Thoracic aorta (tissue), 2 donors: Measurements from ENCODE around the gene PPARA. TPM values are rescaled to one million over a fixed set of nuclear protein-coding genes. Genes with fewer than 3 reads are reported as not detected.

Experiments
- ATAC-seq: fragments of 150-250 bp; one replicate; pipeline ENCODE4 v1.8.0; 2017; ENCODE audit warnings: low read depth; ENCODE audit not compliant: insufficient number of reproducible peaks, low FRiP score
- DNase-seq: peaks from one replicate; pipeline ENCODE4 v3.0.0-alpha.2; 2020; ENCODE audit warnings: low spot score
- H3K27ac ChIP-seq, 2 donors: fragments of 200-600 bp; sonication (generic); 1 replicate in 1 of 2; 2 replicates in 1 of 2; pipeline ENCODE4 v1.5.1; 2016; ENCODE audit warnings: mild to moderate bottlenecking in 2 of 2, moderate library complexity in 2 of 2
- H3K27me3 ChIP-seq: fragments of 200-600 bp; sonication (generic); replicated peaks from 2 replicates; pipeline ENCODE4 v1.6.0; 2016; ENCODE audit warnings: mild to moderate bottlenecking; ENCODE audit not compliant: insufficient read depth
- H3K36me3 ChIP-seq: fragments of 200-600 bp; sonication (generic); one replicate; pipeline ENCODE4 v1.5.1; 2016
- H3K4me1 ChIP-seq, 2 donors: fragments of 200-600 bp; sonication (generic); 1 replicate in 1 of 2; 2 replicates in 1 of 2; pipeline versions ENCODE4 v1.5.1 to v1.6.0; 2016; ENCODE audit warnings: low read depth in 2 of 2, mild to moderate bottlenecking in 1 of 2; ENCODE audit not compliant: control insufficient read depth in 1 of 2
- H3K4me3 ChIP-seq: fragments of 200-600 bp; sonication (generic); 2 replicates; pipeline ENCODE4 v1.5.1; 2016; ENCODE audit warnings: mild to moderate bottlenecking
- H3K9me3 ChIP-seq: fragments of 200-600 bp; sonication (generic); 2 replicates; pipeline ENCODE4 v1.5.1; 2016
- total RNA-seq, 2 donors: library from RNA; depleted of rRNA; stranded (reverse); fragments of >200 nt; gene quantifications; one replicate each; pipeline versions ENCODE4 v1.1.0 to v1.2.3, GENCODE V29; 2016
- TF ChIP-seq, protein P1 (sequence below): fragments of 200-600 bp; sonication (generic); IDR thresholded peaks from one replicate; pipeline ENCODE4 v1.5.1; 2019; ENCODE audit warnings: antibody characterized with exemption

The PPARA gene
- total RNA-seq, 2 donors from 2014 or later, result 21.9 to 67.8 TPM

DNA sequence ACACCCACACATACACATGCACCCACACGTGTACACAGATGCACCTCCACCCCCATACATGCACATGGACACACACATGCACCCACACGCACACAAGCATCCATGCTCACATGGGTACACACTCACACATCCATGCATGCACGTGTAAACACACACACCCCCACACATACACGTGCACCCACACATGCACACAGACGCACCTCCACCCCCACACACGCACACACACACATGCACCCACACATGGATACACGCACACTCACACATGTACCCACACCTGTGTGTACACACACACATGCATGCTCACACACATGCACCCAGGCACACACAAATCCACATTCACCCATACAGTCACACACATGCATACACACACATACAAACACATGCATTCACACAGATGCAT lies 75.3 kb downstream of the PPARA start:
- H3K36me3 ChIP-seq, result peaks cover 8% of the 10 kb centered on the region
- TF ChIP-seq, protein P1, sequence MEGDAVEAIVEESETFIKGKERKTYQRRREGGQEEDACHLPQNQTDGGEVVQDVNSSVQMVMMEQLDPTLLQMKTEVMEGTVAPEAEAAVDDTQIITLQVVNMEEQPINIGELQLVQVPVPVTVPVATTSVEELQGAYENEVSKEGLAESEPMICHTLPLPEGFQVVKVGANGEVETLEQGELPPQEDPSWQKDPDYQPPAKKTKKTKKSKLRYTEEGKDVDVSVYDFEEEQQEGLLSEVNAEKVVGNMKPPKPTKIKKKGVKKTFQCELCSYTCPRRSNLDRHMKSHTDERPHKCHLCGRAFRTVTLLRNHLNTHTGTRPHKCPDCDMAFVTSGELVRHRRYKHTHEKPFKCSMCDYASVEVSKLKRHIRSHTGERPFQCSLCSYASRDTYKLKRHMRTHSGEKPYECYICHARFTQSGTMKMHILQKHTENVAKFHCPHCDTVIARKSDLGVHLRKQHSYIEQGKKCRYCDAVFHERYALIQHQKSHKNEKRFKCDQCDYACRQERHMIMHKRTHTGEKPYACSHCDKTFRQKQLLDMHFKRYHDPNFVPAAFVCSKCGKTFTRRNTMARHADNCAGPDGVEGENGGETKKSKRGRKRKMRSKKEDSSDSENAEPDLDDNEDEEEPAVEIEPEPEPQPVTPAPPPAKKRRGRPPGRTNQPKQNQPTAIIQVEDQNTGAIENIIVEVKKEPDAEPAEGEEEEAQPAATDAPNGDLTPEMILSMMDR, result no peak
- DNase-seq, result no peak
- no peaks in the 10 kb centered on the region for H3K4me1 ChIP-seq
- H3K27ac ChIP-seq, result no peak overlapping the region
- no peaks in the 10 kb centered on the region for H3K27me3 ChIP-seq
- no peak for ATAC-seq
- H3K9me3 ChIP-seq, result no peaks in the 10 kb centered on the region
- no peak overlapping the region for H3K4me3 ChIP-seq

DNA sequence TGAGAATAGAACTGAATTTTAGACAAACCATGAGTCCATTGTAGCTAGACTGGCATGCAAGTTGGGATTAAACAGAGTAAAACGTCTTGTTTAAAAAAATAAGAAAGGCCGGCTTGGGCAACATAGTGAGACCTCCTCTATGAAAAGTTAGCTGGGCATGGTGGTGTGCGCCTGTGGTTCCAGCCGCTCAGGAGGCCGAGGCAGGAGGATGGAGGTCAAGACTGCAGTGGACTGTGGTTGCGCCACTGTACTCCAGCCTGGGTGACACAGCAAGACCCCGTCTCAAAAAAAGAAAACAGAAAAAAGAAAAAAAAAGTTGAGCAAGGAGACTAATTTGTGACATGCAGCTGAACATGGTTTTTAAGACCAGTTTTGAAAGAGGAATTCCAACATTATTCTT lies 76.3 kb downstream of the PPARA start:
- Histone ChIP-seq H3K9me3 (no peaks in the 10 kb centered on the region), H3K36me3 (no peaks in the 10 kb centered on the region), H3K4me1 (no peaks in the 10 kb centered on the region), H3K4me3 (no peak overlapping the region), H3K27me3 (no peaks in the 10 kb centered on the region), H3K27ac (no peak overlapping the region)
- ATAC-seq (no peak), DNase-seq (no peak)
- TF ChIP-seq, protein P1, result no peak

DNA sequence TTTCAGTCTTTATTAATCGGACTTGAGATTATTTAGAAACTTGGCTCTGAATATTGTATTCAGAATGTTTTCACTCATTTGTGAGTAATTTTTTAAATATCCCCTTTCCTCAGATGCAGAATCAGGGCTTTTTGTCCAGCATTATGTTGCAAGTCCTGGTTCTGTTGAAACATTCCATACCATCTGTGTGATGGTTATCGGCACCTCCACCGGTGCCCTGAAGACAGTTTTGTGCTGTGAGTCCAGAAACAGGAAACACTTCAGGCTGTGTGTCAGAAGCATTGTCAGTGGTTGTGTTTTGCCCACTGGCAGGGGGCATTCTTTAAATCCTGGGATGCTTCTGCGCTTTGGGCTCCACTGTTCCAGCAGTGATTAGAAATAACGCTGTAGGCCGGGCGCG lies 79.4 kb downstream of the PPARA start:
- DNase-seq, result no peak
- H3K27ac ChIP-seq, result no peak overlapping the region
- H3K9me3 ChIP-seq, result no peaks in the 10 kb centered on the region
- H3K4me3 ChIP-seq, result no peak overlapping the region
- no peaks in the 10 kb centered on the region for H3K36me3 ChIP-seq
- no peak for ATAC-seq
- H3K4me1 ChIP-seq, result peaks cover 3 to 11% of the 10 kb centered on the region in 2 donors
- H3K27me3 ChIP-seq, result no peaks in the 10 kb centered on the region
- TF ChIP-seq, protein P1, result no peak

DNA sequence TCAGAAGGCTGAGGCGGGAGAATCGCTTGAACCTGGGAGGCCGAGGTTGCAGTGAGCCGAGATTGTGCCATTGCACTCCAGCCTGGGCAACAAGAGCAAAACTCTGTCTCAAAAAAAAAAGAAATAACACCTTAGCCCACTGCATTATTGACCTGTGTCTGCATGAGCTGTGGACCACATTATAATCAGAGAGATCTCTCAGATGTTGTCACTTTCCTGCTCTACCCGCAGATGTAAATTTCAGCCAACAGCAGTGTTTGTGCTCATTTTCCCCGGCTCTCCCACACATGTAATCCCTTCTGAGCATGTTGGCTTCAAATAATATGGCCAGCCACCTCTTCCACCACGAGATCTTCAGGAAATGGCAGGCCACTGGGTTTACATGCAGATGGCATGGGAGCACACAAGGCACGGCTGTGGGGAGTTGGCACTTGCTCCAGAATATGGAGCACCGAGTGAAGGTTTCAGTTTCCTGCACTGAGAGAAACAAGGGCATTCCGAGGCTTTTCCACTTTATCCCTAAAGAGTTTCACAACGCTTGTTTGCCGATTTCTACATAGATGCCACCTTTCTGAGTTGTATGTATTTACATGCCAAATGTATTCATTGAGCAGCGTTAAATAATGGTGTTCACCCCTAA lies 80.1 kb downstream of the PPARA start:
- Histone ChIP-seq H3K36me3 (no peaks in the 10 kb centered on the region), H3K27ac (no peak overlapping the region), H3K27me3 (no peaks in the 10 kb centered on the region), H3K4me1 (peaks cover 3 to 11% of the 10 kb centered on the region in 2 donors), H3K4me3 (no peak overlapping the region), H3K9me3 (no peaks in the 10 kb centered on the region)
- ATAC-seq (no peak), DNase-seq (no peak)
- TF ChIP-seq, protein P1, result no peak

DNA sequence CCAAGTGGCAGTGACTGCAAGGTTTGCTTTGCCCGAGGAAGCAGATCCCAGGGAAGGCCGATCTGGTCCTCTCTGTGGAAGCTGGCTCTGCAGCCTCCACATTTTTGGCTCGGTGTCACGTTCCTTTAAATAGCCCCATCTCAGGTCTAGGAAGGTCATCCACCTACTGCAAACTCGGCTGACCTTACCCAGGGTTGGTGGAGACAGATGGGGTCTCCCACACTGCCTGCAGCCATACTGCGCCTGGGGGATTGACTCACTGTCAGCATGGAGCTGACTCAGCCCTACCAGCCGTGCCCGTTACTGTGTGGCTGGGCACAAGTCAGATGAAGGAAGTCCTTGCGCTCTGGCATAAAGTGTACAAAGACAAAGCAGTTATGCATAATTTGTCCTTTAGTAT lies 82.9 kb downstream of the PPARA start:
- peak; percentile 33 for DNase-seq
- no peaks in the 10 kb centered on the region for H3K9me3 ChIP-seq
- peaks cover 3 to 11% of the 10 kb centered on the region in 2 donors for H3K4me1 ChIP-seq
- peak; percentile 52 for ATAC-seq
- no peak overlapping the region for H3K4me3 ChIP-seq
- TF ChIP-seq, protein P1, result no peak
- H3K27me3 ChIP-seq, result no peaks in the 10 kb centered on the region
- H3K27ac ChIP-seq, result no peak overlapping the region
- peaks cover 4% of the 10 kb centered on the region for H3K36me3 ChIP-seq
